ENCODE results near the gene RAD51B. TPM values are rescaled to one million over a fixed set of nuclear protein-coding genes. Genes with fewer than 3 reads are reported as not detected.

The RAD51B gene
- total RNA-seq, 1 experiment from 2014 or later, result 16.7 TPM

- Histone ChIP-seq H2BK5ac (ENCODE audit: insufficient read length, low read length) (no peak overlapping the region), H3K79me1 (ENCODE audit: insufficient read depth, low read depth, low read length, poor library complexity, severe bottlenecking) (no peaks in the 10 kb centered on the region), H2BK12ac (ENCODE audit: insufficient read length, low read depth, low read length) (no peak overlapping the region), H4K8ac (replicated peaks; ENCODE audit: insufficient read length, low read depth, low read length) (no peak overlapping the region), H2AFZ (ENCODE audit: low read length) (no peak overlapping the region), H4K20me1 (ENCODE audit: control insufficient read depth, insufficient read depth, insufficient read length) (no peaks in the 10 kb centered on the region), H4K91ac (ENCODE audit: insufficient read length, low read depth, low read length) (no peak overlapping the region), H3K23ac (ENCODE audit: insufficient read length, low read depth, low read length) (no peak overlapping the region), H3K9me3 (ENCODE audit: control insufficient read depth, low read depth, low read length) (peaks cover 10% of the 10 kb centered on the region), H3K4me2 (ENCODE audit: insufficient read depth, insufficient read length, low read length) (no peak overlapping the region), H3K14ac (ENCODE audit: insufficient read depth, low read length) (no peak overlapping the region), H3K4ac (ENCODE audit: low read depth, low read length) (no peak overlapping the region), H3T11ph (ENCODE audit: low read length) (no peak overlapping the region), H2BK15ac (ENCODE audit: low read depth, low read length) (no peak overlapping the region), H3K79me2 (ENCODE audit: insufficient read depth, low read length) (no peaks in the 10 kb centered on the region), H3K27me3 (ENCODE audit: insufficient read depth, low read length) (no peaks in the 10 kb centered on the region), H3K18ac (ENCODE audit: insufficient read length, low read depth, low read length) (no peak overlapping the region), H3K56ac (ENCODE audit: insufficient read length, low read depth, low read length) (no peak overlapping the region), H3K27ac (ENCODE audit: insufficient read length, low read depth, low read length) (no peak overlapping the region), H3K9ac (ENCODE audit: extremely low read depth, insufficient read length, low read length) (no peak overlapping the region), H3K4me1 (ENCODE audit: insufficient read depth, low read length) (no peaks in the 10 kb centered on the region), H2BK120ac (ENCODE audit: low read depth, low read length, poor library complexity, severe bottlenecking) (no peak overlapping the region), H4K5ac (ENCODE audit: insufficient read length, low read depth, low read length) (no peak overlapping the region), H3K23me2 (ENCODE audit: insufficient read length, low read depth, low read length, poor library complexity, severe bottlenecking) (no peaks in the 10 kb centered on the region), H2BK20ac (ENCODE audit: low read depth, low read length, poor library complexity, severe bottlenecking) (no peak overlapping the region), H2AK5ac (ENCODE audit: insufficient read length, low read length) (no peak overlapping the region)
- TF ChIP-seq, protein P1, sequence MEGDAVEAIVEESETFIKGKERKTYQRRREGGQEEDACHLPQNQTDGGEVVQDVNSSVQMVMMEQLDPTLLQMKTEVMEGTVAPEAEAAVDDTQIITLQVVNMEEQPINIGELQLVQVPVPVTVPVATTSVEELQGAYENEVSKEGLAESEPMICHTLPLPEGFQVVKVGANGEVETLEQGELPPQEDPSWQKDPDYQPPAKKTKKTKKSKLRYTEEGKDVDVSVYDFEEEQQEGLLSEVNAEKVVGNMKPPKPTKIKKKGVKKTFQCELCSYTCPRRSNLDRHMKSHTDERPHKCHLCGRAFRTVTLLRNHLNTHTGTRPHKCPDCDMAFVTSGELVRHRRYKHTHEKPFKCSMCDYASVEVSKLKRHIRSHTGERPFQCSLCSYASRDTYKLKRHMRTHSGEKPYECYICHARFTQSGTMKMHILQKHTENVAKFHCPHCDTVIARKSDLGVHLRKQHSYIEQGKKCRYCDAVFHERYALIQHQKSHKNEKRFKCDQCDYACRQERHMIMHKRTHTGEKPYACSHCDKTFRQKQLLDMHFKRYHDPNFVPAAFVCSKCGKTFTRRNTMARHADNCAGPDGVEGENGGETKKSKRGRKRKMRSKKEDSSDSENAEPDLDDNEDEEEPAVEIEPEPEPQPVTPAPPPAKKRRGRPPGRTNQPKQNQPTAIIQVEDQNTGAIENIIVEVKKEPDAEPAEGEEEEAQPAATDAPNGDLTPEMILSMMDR (conservative IDR thresholded peaks at IDR 0.05), result no peak
- no peak overlapping the region for H3K27ac Mint-ChIP-seq
- DNase-seq, result no peak
- H3K36me3 Mint-ChIP-seq (ENCODE audit: insufficient read depth in 1 of 3, low read depth in 3 of 3), result peaks cover 15 to 19% (median 16%) of the 10 kb centered on the region in 3 experiments
- peaks cover 19 to 20% of the 10 kb centered on the region in 2 experiments for H3K9me3 Mint-ChIP-seq
- no peak overlapping the region for H3K4me3 Mint-ChIP-seq
- WGBS (ENCODE audit: extremely low coverage, insufficient read length, low lambda C conversion rate), result no CpG with 5 or more reads among the region's 4 CpGs
- H3K4me1 Mint-ChIP-seq, result peaks cover 11 to 12% of the 10 kb centered on the region in 2 experiments
- no peaks in the 10 kb centered on the region for H3K27me3 Mint-ChIP-seq (ENCODE audit: low read depth)
Observed at GRCh38 chr14:68306265-68306933, 486.8 kb downstream of the RAD51B start.
